Uterus (tissue), 2 donors: Measurements from ENCODE around the gene FAM25A.
"Not testable (repeated sequence)": the region's sequence is repeated elsewhere in the genome, so short reads cannot be mapped to it uniquely, and the experiment has no call there.

Source experiments
- CTCF ChIP-seq, 4 experiments: fragments of 200-600 bp in 2 of 4; fragments of 450-650 bp in 2 of 4; sonication (generic) in 2 of 4; IDR thresholded peaks; one replicate each; pipeline ENCODE4 v1.5.1; 2016 to 2019; ENCODE audit warnings: antibody characterized with exemption in 4 of 4, mild to moderate bottlenecking in 2 of 4, moderate library complexity in 1 of 4
- POLR2A ChIP-seq, 2 donors: fragments of 450-650 bp; IDR thresholded peaks; one replicate each; pipeline ENCODE4 v1.6.1; 2016; ENCODE audit warnings: antibody characterized with exemption in 2 of 2, mild to moderate bottlenecking in 1 of 2, moderate library complexity in 1 of 2

GRCh38 chr10:87018127-87018526 is 2.0 kb upstream of the FAM25A start:
- not testable (repeated sequence) for TF ChIP-seq POLR2A, CTCF (IDR thresholded peaks at IDR 0.05)
